H1 (cell line): Measurements from ENCODE around the gene ZNF644. TPM values are rescaled to one million over a fixed set of nuclear protein-coding genes. Genes with fewer than 3 reads are reported as not detected.
A peak's percentile ranks its signal among the peaks of the same experiment; 100 is the strongest.

ENCODE experiments used
- polyA plus RNA-seq, 7 experiments: library from polyadenylated mRNA; depleted of rRNA in 3 of 7; stranded (reverse) in 5 of 7; unstranded in 2 of 7; fragments of >200 nt in 5 of 7; fragments of 200-250 nt in 2 of 7; gene quantifications; 1 replicate in 5 of 7; 2 replicates in 1 of 7; 4 replicates in 1 of 7; pipeline versions ENCODE4 v1.2.1 to v1.2.3, GENCODE V29; 2011 to 2013; ENCODE audit warnings: missing spikeins in 2 of 7, mixed read lengths in 2 of 7
- total RNA-seq: library from RNA; stranded (reverse); fragmentation: NEBNext Ultra II Directional; extraction: Animal tissue kit (Norgen Biotek cat#: 25700); gene quantifications from 2 replicates; pipeline ENCODE4 v1.2.1, GENCODE V29; 2021
- TF ChIP-seq, protein P1 (sequence below), 3 experiments: IDR thresholded peaks; 1 replicate in 2 of 3; 2 replicates in 1 of 3; pipeline versions ENCODE4 v1.5.1 to v1.6.1; 2011; ENCODE audit warnings: low read length in 3 of 3, mild to moderate bottlenecking in 3 of 3, inconsistent platforms in 2 of 3, low read depth in 1 of 3, moderate library complexity in 1 of 3; ENCODE audit not compliant: insufficient read depth in 1 of 3; ENCODE audit errors: control extremely low read depth in 1 of 3

ZNF644 gene
- total and polyA plus RNA-seq, 2 of the 8 experiments (the other 6 are each of a cell fraction or from before 2014, with no cell fraction given), result 14.5 to 93.5 TPM

DNA sequence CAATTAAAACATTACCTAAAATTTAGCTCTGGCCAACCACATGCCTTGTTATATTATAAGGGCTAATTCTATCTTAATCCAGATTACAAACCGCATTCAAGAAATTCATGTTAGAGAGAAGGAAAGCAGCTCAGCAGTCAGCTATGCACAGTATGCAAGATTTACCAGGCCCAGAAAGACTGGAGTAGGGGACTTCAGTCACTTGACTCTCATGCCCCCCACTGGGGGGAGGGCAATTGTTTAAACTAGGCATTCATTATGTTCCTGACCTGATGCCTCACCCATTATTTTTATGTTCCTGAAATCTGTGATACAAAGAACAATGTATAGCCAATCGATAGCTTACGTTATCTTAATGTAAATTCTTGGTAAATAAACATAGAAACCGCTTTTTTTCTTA, 96.9 kb downstream of the ZNF644 start (continued):
- TF ChIP-seq, protein P1, sequence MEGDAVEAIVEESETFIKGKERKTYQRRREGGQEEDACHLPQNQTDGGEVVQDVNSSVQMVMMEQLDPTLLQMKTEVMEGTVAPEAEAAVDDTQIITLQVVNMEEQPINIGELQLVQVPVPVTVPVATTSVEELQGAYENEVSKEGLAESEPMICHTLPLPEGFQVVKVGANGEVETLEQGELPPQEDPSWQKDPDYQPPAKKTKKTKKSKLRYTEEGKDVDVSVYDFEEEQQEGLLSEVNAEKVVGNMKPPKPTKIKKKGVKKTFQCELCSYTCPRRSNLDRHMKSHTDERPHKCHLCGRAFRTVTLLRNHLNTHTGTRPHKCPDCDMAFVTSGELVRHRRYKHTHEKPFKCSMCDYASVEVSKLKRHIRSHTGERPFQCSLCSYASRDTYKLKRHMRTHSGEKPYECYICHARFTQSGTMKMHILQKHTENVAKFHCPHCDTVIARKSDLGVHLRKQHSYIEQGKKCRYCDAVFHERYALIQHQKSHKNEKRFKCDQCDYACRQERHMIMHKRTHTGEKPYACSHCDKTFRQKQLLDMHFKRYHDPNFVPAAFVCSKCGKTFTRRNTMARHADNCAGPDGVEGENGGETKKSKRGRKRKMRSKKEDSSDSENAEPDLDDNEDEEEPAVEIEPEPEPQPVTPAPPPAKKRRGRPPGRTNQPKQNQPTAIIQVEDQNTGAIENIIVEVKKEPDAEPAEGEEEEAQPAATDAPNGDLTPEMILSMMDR (IDR thresholded peaks at IDR 0.05; ENCODE audit: control extremely low read depth in 1 of 3, insufficient read depth in 1 of 3, low read depth in 1 of 3, low read length in 3 of 3), result 0 out of 4 replicates have a peak, but pooled peaks of 1 of the 3 experiments have one; percentile 3
